Glomerular visceral epithelial cell (primary cell): ENCODE data around the gene HMX3.
"Not testable (repeated sequence)": the region's sequence is repeated elsewhere in the genome, so short reads cannot be mapped to it uniquely, and the experiment has no call there.

ENCODE experiments used
- DNase-seq: peaks from one replicate; pipeline ENCODE4 v3.0.0-alpha.2; 2016; ENCODE audit errors: extremely low spot score

The HMX3 gene

DNA sequence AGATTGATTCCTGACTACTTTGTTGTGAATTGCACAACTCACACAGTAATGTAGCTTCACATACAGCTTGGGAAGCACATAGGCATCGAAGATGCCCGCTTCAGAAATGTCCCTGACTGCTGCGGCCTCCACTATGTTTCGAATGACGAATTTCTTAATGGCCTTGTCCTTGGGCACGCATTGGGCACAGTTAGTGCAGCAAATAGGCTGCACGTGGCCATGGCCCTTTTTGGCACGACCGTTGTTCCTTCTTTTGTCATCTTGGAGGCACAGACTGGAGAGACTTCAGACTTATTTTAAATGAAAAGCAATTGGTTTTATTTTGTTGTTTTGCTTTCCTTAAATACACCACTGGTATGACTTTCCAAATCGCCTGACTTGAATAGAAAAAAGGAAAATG, 35.8 kb downstream of the HMX3 start:
- not testable (repeated sequence) for DNase-seq

DNA sequence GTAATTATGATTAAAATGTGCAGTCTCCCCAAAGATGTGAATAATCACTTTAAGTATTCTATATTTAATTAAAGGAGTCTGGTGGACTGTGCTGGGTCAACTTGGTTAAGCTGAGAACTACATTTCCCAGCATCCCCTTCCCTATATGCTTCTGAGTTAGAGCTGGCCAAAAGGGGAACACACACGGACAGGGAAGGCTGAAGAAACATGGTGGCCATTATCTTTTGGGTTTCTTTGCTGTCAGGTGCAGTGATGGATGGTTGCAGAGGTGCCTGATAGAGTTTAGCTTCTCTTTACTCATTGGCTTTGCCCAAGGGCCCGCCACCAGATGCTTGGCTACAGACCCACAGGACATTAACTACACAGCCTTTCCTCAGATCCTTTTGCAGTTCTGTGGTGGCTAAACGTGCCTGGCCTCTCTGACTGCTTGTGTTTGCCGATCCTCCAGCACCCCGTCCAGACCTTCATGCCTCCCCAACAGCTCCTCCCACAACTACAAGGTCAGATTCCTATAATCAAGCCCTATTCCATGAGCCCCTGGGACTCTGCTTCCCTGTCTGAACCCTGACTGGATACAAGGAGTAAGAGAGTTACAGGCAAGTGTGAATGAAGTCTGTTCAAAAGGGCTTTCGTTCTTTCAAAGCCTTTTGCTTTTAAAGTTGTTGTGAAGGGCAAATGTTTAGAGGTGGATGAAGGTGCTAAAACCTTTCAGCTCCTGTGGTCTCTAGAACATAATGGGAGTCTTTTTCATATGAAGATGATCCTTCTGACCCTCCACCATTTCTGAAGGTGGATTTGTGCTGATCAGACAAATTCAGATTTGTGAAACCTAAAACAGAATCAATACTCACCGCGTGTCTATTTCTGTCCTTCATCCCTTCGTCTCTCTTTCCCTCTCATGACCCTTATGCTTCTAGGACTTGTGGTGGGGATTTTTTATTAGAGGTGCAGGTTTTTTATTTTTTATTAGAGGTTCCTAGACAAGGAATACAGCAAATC, 39.9 kb downstream of the HMX3 start:
- DNase-seq, result no peak

GRCh38 chr10:123178390-123178789, 42.6 kb downstream of the HMX3 start:
- not testable (repeated sequence) for DNase-seq

DNA sequence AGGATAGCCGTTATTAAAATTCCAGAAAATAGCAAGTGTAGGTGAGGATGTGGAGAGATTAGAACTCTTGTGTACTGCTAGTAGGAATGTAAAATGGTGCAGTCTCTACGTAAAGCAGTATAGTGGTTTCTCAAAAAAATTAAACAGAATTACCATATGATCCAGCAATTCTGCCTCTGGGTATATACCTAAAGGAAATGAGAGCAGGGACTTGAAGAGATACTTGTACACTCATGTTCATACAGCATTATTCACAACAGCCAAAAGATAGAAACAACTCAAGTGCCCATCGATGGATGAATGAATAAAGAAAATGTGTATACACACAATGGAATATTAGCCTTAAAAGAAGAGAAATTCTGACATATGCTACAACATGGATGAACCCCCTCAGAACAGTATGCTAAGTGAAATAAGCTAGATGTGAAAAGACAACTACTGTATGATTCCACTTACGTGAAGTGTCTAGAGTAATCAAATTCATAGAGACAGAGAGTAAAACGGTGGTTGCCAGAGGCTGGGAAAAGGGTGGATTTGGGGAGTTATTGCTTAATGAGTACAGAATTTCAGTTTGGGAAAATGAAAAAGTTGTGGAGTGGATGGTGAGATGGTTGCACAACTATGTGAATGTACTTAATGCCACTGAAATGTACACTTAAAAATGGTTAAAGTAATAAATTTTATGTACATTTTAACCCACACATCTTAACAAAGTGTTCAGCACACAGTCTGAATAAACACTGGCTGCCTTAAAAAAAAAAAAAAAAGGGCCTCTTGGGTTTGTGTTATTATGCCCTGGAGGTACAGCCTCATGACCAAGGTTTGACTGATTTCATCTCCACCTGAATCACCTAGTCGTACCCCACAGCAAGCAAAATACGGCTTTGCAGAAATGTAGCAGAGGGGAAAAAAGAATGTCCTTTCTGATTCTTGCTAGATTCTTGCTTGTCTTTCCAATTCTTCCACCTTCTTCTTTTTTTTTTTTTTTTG, 44.6 kb downstream of the HMX3 start:
- DNase-seq, result no peak

- no peak for DNase-seq
Measured at GRCh38 chr10:123183724-123184123, 48.0 kb downstream of the HMX3 start.

GRCh38 chr10:123187781-123188180, 52.0 kb downstream of the HMX3 start:
- no peak for DNase-seq
